ENCODE results near the gene TXNRD3. TPM values are rescaled to one million over a fixed set of nuclear protein-coding genes. Genes with fewer than 3 reads are reported as not detected.

Gene TXNRD3
- total and polyA plus RNA-seq, 10 donors = 3.7 to 12.9 (median 6.5) TPM

DNA sequence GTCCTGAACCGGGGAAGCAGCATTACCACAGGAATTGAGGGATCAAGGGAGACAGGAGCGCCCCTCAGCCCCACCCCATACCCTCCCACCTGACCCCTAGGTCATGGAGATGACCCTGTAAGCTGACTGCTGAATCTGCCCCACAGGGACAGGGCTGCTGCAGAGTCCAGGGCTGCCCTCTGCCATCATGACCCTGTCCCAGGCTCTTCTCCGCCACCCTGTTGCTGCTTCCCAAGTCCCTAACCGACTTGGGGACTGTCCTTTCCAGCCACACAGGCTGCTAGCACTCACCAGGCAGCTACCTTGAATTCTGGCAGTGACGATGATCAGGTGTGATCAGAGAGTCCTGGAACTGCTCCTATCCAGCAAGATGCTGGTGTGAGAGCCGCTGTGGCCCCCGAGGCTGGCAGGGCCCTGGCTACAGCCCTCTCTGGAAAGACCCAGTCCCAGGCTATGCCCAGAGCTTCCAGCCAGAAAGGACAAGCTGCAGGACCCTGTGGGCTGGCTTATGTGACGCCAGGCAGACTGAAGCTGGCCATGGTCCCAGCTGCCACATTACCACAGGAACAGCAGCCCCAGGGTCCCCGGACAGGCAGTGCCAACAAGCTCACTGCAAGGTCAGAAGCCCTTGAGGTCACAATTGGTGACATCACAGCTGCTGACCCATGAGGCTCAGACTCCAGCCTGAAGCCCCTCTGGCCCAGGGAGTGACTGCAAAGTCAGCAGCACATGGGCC is 96.4 kb downstream of the TXNRD3 start, which contains the start of gene C3orf22:
C3orf22 (minus strand) TSS at position 597 of the 736 bp plus-strand sequence. CDS start 5,542 bp downstream, outside the sequence.
- TF ChIP-seq, protein P1, sequence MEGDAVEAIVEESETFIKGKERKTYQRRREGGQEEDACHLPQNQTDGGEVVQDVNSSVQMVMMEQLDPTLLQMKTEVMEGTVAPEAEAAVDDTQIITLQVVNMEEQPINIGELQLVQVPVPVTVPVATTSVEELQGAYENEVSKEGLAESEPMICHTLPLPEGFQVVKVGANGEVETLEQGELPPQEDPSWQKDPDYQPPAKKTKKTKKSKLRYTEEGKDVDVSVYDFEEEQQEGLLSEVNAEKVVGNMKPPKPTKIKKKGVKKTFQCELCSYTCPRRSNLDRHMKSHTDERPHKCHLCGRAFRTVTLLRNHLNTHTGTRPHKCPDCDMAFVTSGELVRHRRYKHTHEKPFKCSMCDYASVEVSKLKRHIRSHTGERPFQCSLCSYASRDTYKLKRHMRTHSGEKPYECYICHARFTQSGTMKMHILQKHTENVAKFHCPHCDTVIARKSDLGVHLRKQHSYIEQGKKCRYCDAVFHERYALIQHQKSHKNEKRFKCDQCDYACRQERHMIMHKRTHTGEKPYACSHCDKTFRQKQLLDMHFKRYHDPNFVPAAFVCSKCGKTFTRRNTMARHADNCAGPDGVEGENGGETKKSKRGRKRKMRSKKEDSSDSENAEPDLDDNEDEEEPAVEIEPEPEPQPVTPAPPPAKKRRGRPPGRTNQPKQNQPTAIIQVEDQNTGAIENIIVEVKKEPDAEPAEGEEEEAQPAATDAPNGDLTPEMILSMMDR (IDR thresholded peaks at IDR 0.05 in 8 of 11, conservative IDR thresholded peaks at IDR 0.05 in 3 of 11) = no peak

DNA sequence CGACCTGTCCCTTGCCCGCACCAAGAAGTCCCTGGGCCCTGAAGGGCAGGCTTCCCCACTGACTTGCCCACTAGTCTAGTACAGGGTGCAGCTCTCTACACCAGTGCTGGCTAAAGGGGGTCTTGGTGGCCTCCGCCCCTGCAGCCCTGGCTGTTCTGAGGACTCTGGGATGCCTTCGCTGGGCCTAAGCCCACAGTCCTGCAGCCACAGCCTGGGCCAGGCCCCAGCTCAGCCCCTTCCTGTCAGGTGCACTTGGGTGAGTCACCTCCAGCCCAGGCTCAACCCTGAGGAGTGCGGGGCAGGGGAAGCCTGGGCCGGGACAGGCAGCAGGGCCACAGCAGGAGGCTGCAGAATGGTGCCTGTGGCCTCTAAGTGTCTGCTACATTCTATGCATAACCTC is 97.2 kb downstream of the TXNRD3 start:
- no peak overlapping the region for H3K4me3 ChIP-seq
- TF ChIP-seq POLR2AphosphoS5 (IDR thresholded peaks at IDR 0.05) (no peak), POLR2A (IDR thresholded peaks at IDR 0.05) (no peak)
- TF ChIP-seq, protein P1 (IDR thresholded peaks at IDR 0.05 in 8 of 11, conservative IDR thresholded peaks at IDR 0.05 in 3 of 11) = no peak
- H3K9me3 ChIP-seq = peaks cover 0 to 17% (median 16%) of the 10 kb centered on the region in 8 donors
- intact Hi-C loops (cut with DNase I; ENCODE audit: low total_unique reads) = no loop called here
- DNase-seq = peak; percentile 56
- peaks cover 0 to 12% (median 0%) of the 10 kb centered on the region in 6 donors for H3K4me1 ChIP-seq
- H3K27ac ChIP-seq = no peak overlapping the region
- H3K36me3 ChIP-seq = no peaks in the 10 kb centered on the region
- 73 to 91% (median 86%) methylated on average over 4 to 6 of the region's 6 CpGs for WGBS, 5 donors
- no peaks in the 10 kb centered on the region for H3K27me3 ChIP-seq (replicated peaks in 1 of 7)

More for the DNA sequence above, 96.4 kb downstream of the TXNRD3 start, which contains the start of gene C3orf22:
- WGBS, 5 donors = 72 to 90% (median 78%) methylated on average over 7 to 9 of the region's 9 CpGs
- peaks cover 0 to 12% (median 0%) of the 10 kb centered on the region in 6 donors for H3K4me1 ChIP-seq
- H3K36me3 ChIP-seq = no peaks in the 10 kb centered on the region
- DNase-seq = peak; percentile 61
- H3K4me3 ChIP-seq = no peak within 1 kb of the TSS
- no peaks in the 10 kb centered on the region for H3K27me3 ChIP-seq (replicated peaks in 1 of 7)
- H3K9me3 ChIP-seq = peaks cover 0 to 24% (median 17%) of the 10 kb centered on the region in 8 donors
- intact Hi-C loops (cut with DNase I; ENCODE audit: low total_unique reads) = no loop called here
- H3K27ac ChIP-seq = no peak within 1 kb of the TSS

DNA sequence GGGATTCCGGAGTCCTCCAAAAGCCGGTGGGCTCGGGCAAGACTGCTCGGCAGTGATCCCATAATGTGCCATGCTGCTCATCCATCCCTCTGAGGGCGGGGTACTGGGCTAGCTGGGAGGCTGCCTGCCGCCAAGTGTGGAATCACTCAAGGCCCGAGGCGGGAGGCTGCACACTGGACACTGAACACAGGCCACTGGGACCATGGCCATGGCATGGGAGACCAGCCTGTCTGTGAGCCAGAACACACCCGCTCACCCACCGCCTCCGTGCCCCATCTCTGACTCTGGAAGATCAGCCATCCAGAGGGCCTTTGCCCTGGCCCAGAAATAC is 97.5 kb downstream of the TXNRD3 start:
- Histone ChIP-seq H3K36me3 (no peaks in the 10 kb centered on the region), H3K27ac (no peak overlapping the region), H3K27me3 (replicated peaks in 1 of 7) (no peaks in the 10 kb centered on the region), H3K4me3 (no peak overlapping the region), H3K4me1 (peaks cover 0 to 12% (median 0%) of the 10 kb centered on the region in 6 donors), H3K9me3 (peaks cover 0 to 13% (median 12%) of the 10 kb centered on the region in 8 donors)
- intact Hi-C loops (cut with DNase I; ENCODE audit: low total_unique reads) = no loop called here
- TF ChIP-seq POLR2AphosphoS5 (IDR thresholded peaks at IDR 0.05) = no peak
- no peak for TF ChIP-seq POLR2A (IDR thresholded peaks at IDR 0.05)
- TF ChIP-seq, protein P1 (IDR thresholded peaks at IDR 0.05 in 8 of 11, conservative IDR thresholded peaks at IDR 0.05 in 3 of 11) = no peak
- DNase-seq = peak; percentile 56
- whole genome bisulfite sequencing, 5 donors = 95 to 99% (median 96%) methylated on average over 4 to 11 of the region's 11 CpGs

Small RNA genes within 50 kb of the gene (small RNA-seq; reads per million reads assigned to genes)
- gene RNA5SP138 = 0.29 to 0.62 (median 0.39) reads per million in 4 donors

Other genes with a start within 250 kb of the TXNRD3 start
- 10 to 100 TPM; 32.4 to 75.3 (median 50.0) TPM for gene ZXDC, start 179.2 kb downstream of the TXNRD3 start, total RNA-seq
- 10 to 100 TPM in 2 of 3 donors, 1 to 10 TPM in 1; 7.5 to 14.6 (median 13.2) TPM for gene ZXDC, start 179.2 kb downstream of the TXNRD3 start, polyA plus RNA-seq
- gene UROC1, start 137.4 kb downstream of the TXNRD3 start, total RNA-seq = under 1 TPM in 1 of 7 donors, not detected in 6; 0.16 TPM
- under 1 TPM; 0.02 to 0.03 (median 0.02) TPM for gene UROC1, start 137.4 kb downstream of the TXNRD3 start, polyA plus RNA-seq
- gene CHST13, start 131.0 kb downstream of the TXNRD3 start, total RNA-seq = 10 to 100 TPM in 1 of 7 donors, 1 to 10 TPM in 6; 2.4 to 11.2 (median 5.6) TPM
- gene CHST13, start 131.0 kb downstream of the TXNRD3 start, polyA plus RNA-seq = 1 to 10 TPM in 2 of 3 donors, under 1 TPM in 1; 0.26 to 1.8 (median 1.0) TPM
- not detected for gene C3orf22, start 96.2 kb downstream of the TXNRD3 start, total RNA-seq
- not detected for gene C3orf22, start 96.2 kb downstream of the TXNRD3 start, polyA plus RNA-seq
- 10 to 100 TPM in 4 of 7 donors, 1 to 10 TPM in 3; 6.3 to 14.6 (median 10.3) TPM for gene CHCHD6, start 49.1 kb upstream of the TXNRD3 start, total RNA-seq
- 10 to 100 TPM; 13.1 to 39.1 (median 17.9) TPM for gene CHCHD6, start 49.1 kb upstream of the TXNRD3 start, polyA plus RNA-seq

Data from spleen (tissue), 11 donors.